RWPE1 (cell line): ENCODE results near the gene RASGRP4.

Source experiments
- CTCF ChIA-PET: fragments of 350-600 bp; sonication (Branson Sonifier 250); formaldehyde crosslinking; extraction: SDS; loops from one replicate; lab custom pipeline; 2021; lab: Yijun Ruan, JAX
- POLR2A ChIA-PET: fragments of 400-600 bp; formaldehyde crosslinking; extraction: SDS; loops from one replicate; lab custom pipeline; 2020; ENCODE audit warnings: antibody characterized with exemption; ENCODE audit not compliant: low non-redundant PET; lab: Yijun Ruan, JAX
- DNase-seq: peaks from one replicate; pipeline ENCODE4 v3.0.0; 2012; ENCODE audit warnings: low spot score
- H3K27ac ChIP-seq: fragments of 450-650 bp; 2 replicates; pipeline ENCODE4 v1.5.1; 2017
- TF ChIP-seq, protein P1 (sequence below): fragments of 450-650 bp; conservative IDR thresholded peaks from 2 replicates; pipeline ENCODE4 v1.5.1; 2017; ENCODE audit warnings: low read depth, mild to moderate bottlenecking

RASGRP4 gene

DNA sequence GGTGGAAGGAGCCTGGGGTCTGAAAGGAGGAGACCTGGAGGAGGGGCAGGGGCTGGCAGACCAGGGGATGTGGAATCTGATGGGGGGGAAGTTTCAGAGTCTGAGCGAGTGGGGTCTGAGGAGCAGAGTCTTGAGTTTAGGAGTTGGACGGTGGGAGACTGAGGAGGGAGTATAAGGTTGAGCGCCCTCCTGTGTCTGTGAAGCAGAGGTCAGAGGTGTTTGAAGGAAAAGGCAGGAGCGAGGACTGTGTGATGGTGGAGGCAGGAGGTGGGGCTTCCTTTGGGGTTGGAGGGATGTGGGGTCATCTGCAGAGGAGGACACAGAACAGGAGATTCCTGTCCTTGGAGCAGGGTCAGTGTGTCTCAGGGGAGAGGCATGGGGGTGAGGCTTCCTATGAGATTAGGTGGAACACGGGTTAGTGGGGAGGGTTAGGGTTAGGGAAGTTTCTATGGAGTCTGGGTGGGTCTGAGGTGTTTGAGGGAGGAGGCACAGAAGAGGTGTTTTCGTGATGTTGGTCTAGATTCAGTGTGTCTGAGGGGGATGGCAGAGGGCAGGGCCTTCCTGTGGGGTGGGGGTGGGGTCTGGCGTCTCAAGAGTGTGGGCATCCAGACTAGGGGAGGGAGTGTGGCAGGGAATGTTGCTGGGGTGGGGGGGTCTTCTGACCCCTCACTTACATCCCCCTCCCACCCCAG, 15.8 kb upstream of the RASGRP4 start:
- CTCF ChIA-PET: no interaction called here
- POLR2A ChIA-PET: no interaction called here
- H3K27ac ChIP-seq: no peak overlapping the region
- TF ChIP-seq, protein P1, sequence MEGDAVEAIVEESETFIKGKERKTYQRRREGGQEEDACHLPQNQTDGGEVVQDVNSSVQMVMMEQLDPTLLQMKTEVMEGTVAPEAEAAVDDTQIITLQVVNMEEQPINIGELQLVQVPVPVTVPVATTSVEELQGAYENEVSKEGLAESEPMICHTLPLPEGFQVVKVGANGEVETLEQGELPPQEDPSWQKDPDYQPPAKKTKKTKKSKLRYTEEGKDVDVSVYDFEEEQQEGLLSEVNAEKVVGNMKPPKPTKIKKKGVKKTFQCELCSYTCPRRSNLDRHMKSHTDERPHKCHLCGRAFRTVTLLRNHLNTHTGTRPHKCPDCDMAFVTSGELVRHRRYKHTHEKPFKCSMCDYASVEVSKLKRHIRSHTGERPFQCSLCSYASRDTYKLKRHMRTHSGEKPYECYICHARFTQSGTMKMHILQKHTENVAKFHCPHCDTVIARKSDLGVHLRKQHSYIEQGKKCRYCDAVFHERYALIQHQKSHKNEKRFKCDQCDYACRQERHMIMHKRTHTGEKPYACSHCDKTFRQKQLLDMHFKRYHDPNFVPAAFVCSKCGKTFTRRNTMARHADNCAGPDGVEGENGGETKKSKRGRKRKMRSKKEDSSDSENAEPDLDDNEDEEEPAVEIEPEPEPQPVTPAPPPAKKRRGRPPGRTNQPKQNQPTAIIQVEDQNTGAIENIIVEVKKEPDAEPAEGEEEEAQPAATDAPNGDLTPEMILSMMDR: no peak
- DNase-seq: no peak

DNA sequence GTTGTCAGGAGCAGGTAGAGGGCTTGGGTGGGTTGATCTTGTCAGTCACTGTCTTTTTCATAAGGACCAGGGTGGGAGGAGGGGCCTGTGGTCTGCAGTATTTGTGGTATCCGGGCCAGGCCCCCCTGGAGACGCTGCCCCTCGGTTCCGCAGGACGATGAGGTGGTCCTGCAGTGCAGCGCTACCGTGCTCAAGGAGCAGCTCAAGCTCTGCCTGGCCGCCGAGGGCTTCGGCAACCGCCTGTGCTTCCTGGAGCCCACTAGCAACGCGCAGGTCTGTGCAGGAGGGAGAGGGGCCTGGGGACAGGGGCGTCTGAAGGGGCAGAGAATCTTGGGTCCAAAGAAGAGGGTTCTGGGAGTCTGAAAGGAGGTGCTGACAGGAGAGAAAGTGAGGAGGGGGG, 14.6 kb upstream of the RASGRP4 start:
- POLR2A ChIA-PET: no interaction called here

DNA sequence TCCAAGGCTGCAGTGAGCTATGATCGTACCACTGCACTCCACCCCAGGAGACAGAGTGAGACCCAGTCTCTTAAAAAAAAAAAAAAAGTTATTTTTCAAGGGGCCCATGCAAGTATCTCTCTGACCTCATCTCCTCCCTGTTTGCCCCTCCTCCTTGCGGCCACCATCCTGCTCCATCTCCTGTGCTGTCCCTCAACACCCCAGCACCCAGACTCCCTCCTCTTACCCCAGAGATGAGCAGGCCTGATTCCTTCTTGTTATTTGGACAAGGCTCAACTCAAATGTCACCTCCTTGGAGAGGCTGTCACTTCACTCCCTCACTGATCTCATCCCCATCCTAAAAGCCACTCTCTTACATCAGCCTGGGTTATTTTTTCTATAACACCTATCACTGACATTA, 11.9 kb upstream of the RASGRP4 start:
- DNase-seq: no peak
- no peak overlapping the region for H3K27ac ChIP-seq
- ChIA-PET CTCF (no interaction called here), POLR2A (no interaction called here)
- TF ChIP-seq, protein P1: no peak

More for the DNA sequence above, 14.6 kb upstream of the RASGRP4 start:
- TF ChIP-seq, protein P1: no peak
- CTCF ChIA-PET: no interaction called here
- DNase-seq: no peak
- H3K27ac ChIP-seq: no peak overlapping the region

DNA sequence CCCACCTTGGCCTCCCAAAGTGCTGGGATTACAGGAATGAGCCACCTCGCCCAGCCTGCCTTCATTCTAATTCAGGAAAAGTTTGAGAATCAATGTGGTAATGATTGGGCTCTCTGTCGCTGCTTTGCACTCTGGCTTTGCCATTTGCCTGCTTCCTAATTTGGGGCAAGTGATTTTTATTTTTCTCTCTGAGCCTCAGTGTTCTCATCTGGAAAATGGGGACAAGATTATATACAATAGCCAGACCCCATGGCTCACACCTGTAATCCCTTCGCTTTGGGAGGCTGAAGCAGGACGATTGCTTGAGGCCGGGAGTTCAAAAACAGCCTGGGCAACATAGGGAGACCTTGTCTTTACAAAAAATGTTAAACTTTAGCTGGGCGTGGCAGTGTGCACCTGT, 11.3 kb upstream of the RASGRP4 start:
- TF ChIP-seq, protein P1: no peak
- DNase-seq: no peak
- H3K27ac ChIP-seq: no peak overlapping the region
- ChIA-PET POLR2A (no interaction called here), CTCF (interaction anchor here (0.6 kb wide), 1 partner anchor 14 kb away, joined by 3 read pairs; no protein-coding TSS in a partner anchor)

DNA sequence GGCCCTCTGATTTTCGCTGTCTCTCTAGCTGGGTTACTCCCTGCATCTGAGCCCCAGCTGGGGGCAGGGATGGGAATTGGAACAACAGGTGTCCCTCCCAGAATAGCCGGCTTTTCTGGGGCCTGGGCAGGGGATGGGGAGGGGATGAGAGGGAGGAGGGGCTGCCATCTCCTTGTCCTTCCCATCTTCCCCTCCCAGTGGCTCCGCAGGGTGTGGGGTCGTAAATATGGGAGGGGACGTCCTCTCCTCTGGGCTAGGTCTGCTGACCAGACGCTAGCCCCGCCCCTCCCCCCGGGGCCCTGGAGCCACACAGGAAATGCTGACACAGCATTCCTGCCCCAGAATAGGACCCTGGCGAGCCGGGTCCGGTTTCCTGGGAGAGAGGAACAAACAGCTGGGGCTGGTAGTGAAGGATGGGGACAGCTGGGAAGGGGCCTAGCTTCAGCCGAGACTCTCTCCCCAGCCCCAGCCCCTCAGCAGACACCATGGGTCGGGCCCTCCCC, 8.6 kb upstream of the RASGRP4 start:
- no peak for DNase-seq
- TF ChIP-seq, protein P1: no peak
- H3K27ac ChIP-seq: no peak overlapping the region
- POLR2A ChIA-PET: no interaction called here
- CTCF ChIA-PET: no interaction called here

DNA sequence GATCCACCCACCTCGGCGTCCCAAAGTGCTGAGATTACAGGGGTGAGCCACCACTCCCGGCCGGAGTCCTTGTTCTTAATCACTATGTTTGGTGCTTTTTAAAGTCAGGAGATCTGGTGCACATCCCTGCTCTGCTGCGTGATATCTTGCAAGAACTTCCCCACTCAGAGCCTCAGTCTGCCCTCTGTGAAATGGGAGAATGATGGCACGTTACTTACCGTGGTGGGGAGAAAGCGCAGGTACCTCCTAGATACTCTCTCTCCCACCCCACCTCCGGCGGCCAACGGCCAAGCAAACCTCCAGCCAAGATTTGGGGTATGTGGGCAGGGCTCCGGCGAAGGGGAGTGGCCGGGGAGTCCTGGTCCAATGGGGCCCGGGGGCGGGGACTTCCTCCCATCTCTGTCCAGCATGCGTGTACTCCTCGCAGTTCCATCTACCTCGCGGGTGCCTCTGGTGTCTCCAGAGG, 7.3 kb upstream of the RASGRP4 start, which contains the start of gene RYR1:
Gene RYR1 (plus strand): TSS at position 424 of the 466 bp plus-strand sequence. CDS start 139 bp downstream, outside the sequence.
- CTCF ChIA-PET: no interaction called here
- DNase-seq: peak; percentile 71
- TF ChIP-seq, protein P1: no peak
- POLR2A ChIA-PET: no interaction called here
- no peak within 1 kb of the TSS for H3K27ac ChIP-seq
